Vagina (tissue), 2 donors: Measurements from ENCODE around the gene SCD5.

ENCODE experiments used
- POLR2A ChIP-seq, 2 donors: fragments of 450-650 bp; IDR thresholded peaks; one replicate each; pipeline ENCODE4 v1.6.1; 2017; ENCODE audit warnings: antibody characterized with exemption in 2 of 2, mild to moderate bottlenecking in 2 of 2, moderate library complexity in 2 of 2
- POLR2AphosphoS5 ChIP-seq, 2 donors: sonication (generic); formaldehyde crosslinking; IDR thresholded peaks; one replicate each; pipeline ENCODE4 v1.9.0; 2017; ENCODE audit warnings: antibody characterized with exemption in 2 of 2, mild to moderate bottlenecking in 2 of 2, low read depth in 1 of 2; ENCODE audit not compliant: insufficient read depth in 1 of 2
- TF ChIP-seq, protein P1 (sequence below), 3 experiments: fragments of 450-650 bp in 2 of 3; fragments of 200-600 bp in 1 of 3; sonication (generic) in 1 of 3; IDR thresholded peaks; one replicate each; pipeline ENCODE4 v1.5.1; 2017 to 2019; ENCODE audit warnings: antibody characterized with exemption in 3 of 3, mild to moderate bottlenecking in 2 of 3, moderate library complexity in 2 of 3

DNA sequence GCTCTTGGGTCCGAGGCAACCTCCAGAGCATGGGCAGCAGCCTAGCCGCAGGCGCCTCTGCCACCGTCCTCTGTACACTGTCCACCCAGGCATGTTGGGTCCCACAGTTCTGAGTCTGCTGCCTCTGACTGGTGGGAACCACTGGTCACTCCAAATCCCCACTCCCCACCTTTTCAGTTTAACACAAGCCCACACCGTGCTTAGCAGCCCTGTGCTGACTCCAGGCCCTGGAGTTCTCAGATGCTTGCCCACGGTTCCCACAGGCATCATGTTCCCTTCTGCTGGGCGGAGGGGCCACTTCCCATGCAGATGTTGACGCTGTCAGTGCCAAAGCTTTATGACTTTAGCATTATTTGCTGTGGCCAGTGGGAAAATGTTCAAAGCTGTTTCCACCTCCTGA, 104.5 kb downstream of the SCD5 start:
- TF ChIP-seq, protein P1, sequence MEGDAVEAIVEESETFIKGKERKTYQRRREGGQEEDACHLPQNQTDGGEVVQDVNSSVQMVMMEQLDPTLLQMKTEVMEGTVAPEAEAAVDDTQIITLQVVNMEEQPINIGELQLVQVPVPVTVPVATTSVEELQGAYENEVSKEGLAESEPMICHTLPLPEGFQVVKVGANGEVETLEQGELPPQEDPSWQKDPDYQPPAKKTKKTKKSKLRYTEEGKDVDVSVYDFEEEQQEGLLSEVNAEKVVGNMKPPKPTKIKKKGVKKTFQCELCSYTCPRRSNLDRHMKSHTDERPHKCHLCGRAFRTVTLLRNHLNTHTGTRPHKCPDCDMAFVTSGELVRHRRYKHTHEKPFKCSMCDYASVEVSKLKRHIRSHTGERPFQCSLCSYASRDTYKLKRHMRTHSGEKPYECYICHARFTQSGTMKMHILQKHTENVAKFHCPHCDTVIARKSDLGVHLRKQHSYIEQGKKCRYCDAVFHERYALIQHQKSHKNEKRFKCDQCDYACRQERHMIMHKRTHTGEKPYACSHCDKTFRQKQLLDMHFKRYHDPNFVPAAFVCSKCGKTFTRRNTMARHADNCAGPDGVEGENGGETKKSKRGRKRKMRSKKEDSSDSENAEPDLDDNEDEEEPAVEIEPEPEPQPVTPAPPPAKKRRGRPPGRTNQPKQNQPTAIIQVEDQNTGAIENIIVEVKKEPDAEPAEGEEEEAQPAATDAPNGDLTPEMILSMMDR (IDR thresholded peaks at IDR 0.05) = no peak
- TF ChIP-seq POLR2AphosphoS5 (IDR thresholded peaks at IDR 0.05; ENCODE audit: insufficient read depth in 1 of 2, low read depth in 1 of 2) = no peak
- no peak for TF ChIP-seq POLR2A (IDR thresholded peaks at IDR 0.05)
